Erythroblast (primary cell): ENCODE measurements around the gene SMPX.

Experiments
- GATA1 ChIP-seq: IDR thresholded peaks from 2 replicates; pipeline ENCODE4 v1.6.1; 2011; ENCODE audit warnings: low read depth, mild to moderate bottlenecking, control low read depth, low read length, moderate library complexity
- POLR2A ChIP-seq: IDR thresholded peaks from 2 replicates; pipeline ENCODE4 v1.6.1; 2011; ENCODE audit warnings: mild to moderate bottlenecking, low read length

- TF ChIP-seq POLR2A, result no peak
- TF ChIP-seq GATA1, result no peak
These were observed 96.6 kb downstream of the SMPX start for GRCh38 chrX:21661316-21661715.
